ACC112 (cell line): ENCODE results near the gene INHBC.
A peak's percentile ranks its signal among the peaks of the same experiment; 100 is the strongest.

Experiments
- H2AFZ ChIP-seq: fragments of 200-600 bp; sonication (generic); one replicate; pipeline ENCODE4 v1.6.0; 2017; ENCODE audit warnings: antibody characterized with exemption, low read length; ENCODE audit not compliant: unreplicated experiment
- H3K27ac ChIP-seq: fragments of 200-600 bp; sonication (generic); 2 replicates; pipeline ENCODE4 v1.5.1; 2014; ENCODE audit warnings: low read depth, mild to moderate bottlenecking, antibody characterized with exemption, low read length, moderate library complexity
- H3K27me3 ChIP-seq: fragments of 200-600 bp; sonication (generic); 2 replicates; pipeline ENCODE4 v1.6.1; 2014; ENCODE audit warnings: mild to moderate bottlenecking, antibody characterized with exemption, low read length, moderate library complexity, mixed read lengths; ENCODE audit not compliant: insufficient read depth
- H3K36me3 ChIP-seq: fragments of 200-600 bp; sonication (generic); 2 replicates; pipeline ENCODE4 v1.6.1; 2016; ENCODE audit warnings: mild to moderate bottlenecking, antibody characterized with exemption, low read length, moderate library complexity, mixed read lengths; ENCODE audit not compliant: insufficient read depth
- H3K4me1 ChIP-seq: fragments of 200-600 bp; sonication (generic); one replicate; pipeline ENCODE4 v1.6.1; 2016; ENCODE audit warnings: low read length, mixed read lengths; ENCODE audit not compliant: insufficient read depth, unreplicated experiment, control insufficient read depth
- H3K4me3 ChIP-seq: fragments of 200-600 bp; sonication (generic); 2 replicates; pipeline ENCODE4 v1.5.1; 2014; ENCODE audit warnings: mild to moderate bottlenecking, low read depth, low read length
- H3K79me2 ChIP-seq: fragments of 200-600 bp; sonication (generic); one replicate; pipeline ENCODE4 v1.6.0; 2016; ENCODE audit warnings: low read length; ENCODE audit not compliant: control insufficient read depth, unreplicated experiment, insufficient read depth

The INHBC gene

DNA sequence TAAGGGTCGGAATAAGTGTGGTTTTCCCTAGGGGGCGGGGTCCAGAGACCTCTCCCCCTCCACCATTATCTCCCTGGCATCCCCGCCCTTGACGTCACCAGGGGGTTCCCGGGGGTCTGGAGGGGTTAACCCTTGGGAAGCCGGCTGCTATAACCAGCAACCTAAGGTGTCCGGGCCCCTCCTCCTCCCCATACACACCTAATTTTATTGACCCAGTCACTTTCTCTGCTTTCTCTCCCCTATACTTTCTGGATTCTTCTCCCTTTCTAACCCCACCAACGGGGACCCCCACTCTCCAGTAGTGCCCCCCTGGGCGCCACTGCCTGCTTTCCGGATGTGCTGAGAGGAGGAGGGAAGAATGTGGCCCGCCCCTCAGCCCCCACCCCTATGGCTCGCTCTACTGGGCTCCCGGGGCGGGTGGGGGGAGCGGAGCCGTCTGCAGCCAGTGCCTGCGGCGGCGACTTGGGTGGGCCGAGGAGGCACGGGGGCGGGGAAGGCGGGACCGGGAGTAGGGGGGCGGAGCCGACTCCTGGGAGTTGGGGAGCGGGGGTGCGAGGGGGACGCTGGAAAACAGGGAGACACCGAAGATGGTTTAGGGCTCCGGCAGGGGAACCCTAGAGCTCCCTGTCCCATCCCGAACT, 26.8 kb downstream of the INHBC start:
- Histone ChIP-seq H3K4me1 (peaks cover 22% of the 10 kb centered on the region), H3K27me3 (peaks cover 17% of the 10 kb centered on the region)

GRCh38 chr12:57461917-57462250, 27.3 kb downstream of the INHBC start:
- H3K27me3 ChIP-seq, result peaks cover 18% of the 10 kb centered on the region
- H3K4me3 ChIP-seq, result peak overlapping the region; percentile 80
- peak overlapping the region; percentile 70 for H2AFZ ChIP-seq
- H3K36me3 ChIP-seq, result no peaks in the 10 kb centered on the region
- no peak overlapping the region for H3K27ac ChIP-seq
- H3K79me2 ChIP-seq, result no peaks in the 10 kb centered on the region
- H3K4me1 ChIP-seq, result peaks cover 22% of the 10 kb centered on the region

More for the DNA sequence above, 26.8 kb downstream of the INHBC start:
- Histone ChIP-seq H3K4me3 (peak overlapping the region; percentile 80), H2AFZ (peak overlapping the region; percentile 70), H3K79me2 (no peaks in the 10 kb centered on the region), H3K27ac (no peak overlapping the region), H3K36me3 (no peaks in the 10 kb centered on the region)

DNA sequence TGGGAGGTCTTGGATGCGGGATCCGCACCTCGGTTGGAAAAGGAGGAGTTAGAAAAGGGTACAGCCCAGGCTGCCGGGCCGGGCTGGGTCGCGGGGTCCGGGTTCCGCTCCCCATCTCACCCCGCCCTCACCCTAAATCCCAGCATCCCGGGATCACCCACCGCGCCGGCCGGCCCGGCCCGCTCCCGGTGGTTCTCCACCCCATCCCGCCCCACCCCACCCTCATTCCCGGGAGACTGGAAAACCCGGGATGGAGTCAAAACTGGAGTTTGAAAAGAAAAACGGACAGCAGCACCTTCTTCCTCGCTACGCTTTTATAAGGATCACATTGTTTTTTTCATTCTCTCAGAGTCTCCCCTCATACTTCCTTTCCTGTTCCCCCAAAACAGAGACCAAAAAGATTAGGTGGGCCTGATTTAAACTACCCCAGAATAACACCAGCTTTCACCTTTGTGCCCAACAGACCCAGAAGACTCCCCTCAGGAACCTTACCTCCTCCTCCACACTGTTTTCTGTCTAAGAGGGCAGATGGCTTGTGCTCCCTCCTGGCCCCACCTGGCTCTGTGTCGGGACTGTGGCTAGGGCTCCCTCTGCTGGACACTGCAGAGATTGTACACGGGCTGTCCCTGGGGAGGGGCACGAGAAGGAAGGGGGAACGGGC, 27.8 kb downstream of the INHBC start:
- peak overlapping the region; percentile 85 for H2AFZ ChIP-seq
- peaks cover 22% of the 10 kb centered on the region for H3K4me1 ChIP-seq
- peaks cover 23% of the 10 kb centered on the region for H3K27me3 ChIP-seq
- H3K4me3 ChIP-seq, result peak overlapping the region; percentile 80
- no peaks in the 10 kb centered on the region for H3K79me2 ChIP-seq
- no peaks in the 10 kb centered on the region for H3K36me3 ChIP-seq
- H3K27ac ChIP-seq, result no peak overlapping the region

DNA sequence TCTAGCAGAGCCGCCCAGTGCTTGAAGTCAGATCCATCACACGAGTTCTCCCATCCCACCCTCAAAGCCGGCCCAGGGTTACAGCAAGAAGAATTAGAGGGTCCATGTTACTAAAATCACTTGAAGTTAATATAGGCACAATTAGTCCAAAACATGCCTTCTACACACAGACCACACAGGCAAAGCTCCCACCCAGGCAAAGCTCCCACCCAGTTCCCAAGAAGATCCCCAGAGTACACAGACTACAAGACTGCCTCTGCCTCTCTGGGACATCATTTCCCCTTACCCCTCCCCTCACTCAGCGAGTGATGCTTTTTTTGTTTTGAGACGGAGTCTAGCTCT, 28.3 kb downstream of the INHBC start:
- peaks cover 28% of the 10 kb centered on the region for H3K27me3 ChIP-seq
- H3K27ac ChIP-seq, result no peak overlapping the region
- no peaks in the 10 kb centered on the region for H3K79me2 ChIP-seq
- no peaks in the 10 kb centered on the region for H3K36me3 ChIP-seq
- peak overlapping the region; percentile 80; the same call in 1 of the 2 replicates for H3K4me3 ChIP-seq
- H3K4me1 ChIP-seq, result peaks cover 19% of the 10 kb centered on the region
- no peak overlapping the region for H2AFZ ChIP-seq

DNA sequence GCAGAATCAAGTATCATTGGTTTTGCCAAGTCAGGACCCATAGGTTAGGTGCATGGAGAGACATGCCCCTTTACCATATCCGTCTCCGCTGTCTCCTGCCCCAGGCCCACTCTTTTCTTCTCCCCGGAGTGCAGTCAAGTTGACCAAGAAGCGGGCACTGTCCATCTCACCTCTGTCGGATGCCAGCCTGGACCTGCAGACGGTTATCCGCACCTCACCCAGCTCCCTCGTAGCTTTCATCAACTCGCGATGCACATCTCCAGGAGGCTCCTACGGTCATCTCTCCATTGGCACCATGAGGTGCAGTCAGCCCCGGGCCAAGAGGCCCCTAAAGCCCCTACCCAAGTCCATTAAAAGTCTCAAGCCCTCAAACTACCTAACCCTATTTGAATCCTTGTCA, 30.0 kb downstream of the INHBC start:
- H3K27me3 ChIP-seq, result peaks cover 44% of the 10 kb centered on the region
- no peaks in the 10 kb centered on the region for H3K79me2 ChIP-seq
- peaks cover 11% of the 10 kb centered on the region for H3K4me1 ChIP-seq
- no peak overlapping the region for H3K4me3 ChIP-seq
- H3K27ac ChIP-seq, result no peak overlapping the region
- no peak overlapping the region for H2AFZ ChIP-seq
- no peaks in the 10 kb centered on the region for H3K36me3 ChIP-seq

DNA sequence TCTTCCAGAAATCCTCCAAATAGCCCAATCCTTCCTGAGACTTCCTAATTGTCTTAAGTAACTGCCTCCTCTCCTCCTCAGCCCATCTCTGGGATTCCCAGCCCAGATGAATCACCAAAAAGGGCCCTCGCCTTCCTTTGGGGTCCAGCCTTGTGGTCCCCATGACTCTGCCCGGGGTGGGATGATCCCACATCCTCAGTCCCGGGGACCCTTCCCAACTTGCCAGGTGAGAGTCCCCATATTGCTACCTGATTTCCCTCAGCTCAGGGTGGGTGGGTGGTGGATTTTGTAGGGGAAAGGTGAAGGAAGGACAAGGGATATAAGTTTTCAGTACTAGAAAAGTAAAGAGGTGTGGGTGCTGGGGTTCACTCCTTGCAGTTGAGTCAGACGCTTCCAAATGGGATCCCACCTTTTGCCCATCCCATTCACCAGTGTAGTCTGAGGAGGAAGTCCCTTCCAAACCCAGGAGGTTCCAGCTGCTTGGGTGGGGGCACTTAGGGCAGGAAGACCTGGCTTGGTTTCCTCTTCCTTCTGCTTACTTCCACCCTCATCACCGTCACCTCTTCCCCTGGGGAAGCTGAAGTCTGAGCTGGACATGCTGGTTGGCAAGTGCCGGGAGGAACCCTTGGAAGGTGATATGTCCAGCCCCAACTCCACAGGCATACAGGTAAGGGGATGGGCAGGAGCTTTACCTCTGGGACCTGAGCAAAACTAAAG, 30.6 kb downstream of the INHBC start:
- peaks cover 11% of the 10 kb centered on the region for H3K4me1 ChIP-seq

DNA sequence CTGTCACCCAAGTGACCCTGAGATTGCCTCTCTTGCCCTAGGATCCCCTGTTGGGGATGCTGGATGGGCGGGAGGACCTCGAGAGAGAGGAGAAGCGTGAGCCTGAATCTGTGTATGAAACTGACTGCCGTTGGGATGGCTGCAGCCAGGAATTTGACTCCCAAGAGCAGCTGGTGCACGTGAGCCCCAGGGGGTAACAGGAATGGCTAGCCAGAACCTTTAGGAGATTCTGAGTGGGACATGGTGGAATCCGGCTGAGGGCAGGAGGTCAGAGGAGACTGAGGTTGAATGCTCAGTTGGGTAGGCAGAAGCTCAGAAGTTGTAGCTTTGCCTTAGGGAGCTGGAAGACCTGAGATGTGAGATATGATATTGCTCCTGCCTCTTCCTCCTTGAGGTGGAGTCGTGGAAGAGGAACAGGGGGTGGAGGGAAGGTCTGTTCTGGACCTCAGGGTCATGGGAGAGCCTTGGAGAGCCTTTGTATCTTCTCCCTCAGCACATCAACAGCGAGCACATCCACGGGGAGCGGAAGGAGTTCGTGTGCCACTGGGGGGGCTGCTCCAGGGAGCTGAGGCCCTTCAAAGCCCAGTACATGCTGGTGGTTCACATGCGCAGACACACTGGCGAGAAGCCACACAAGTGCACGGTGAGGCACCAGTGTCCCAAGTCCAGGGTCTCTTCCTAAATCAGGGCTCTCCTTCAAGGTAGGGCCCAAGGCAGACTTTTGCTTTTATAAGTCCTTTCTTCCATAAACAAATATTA, 31.3 kb downstream of the INHBC start:
- Histone ChIP-seq H3K36me3 (no peaks in the 10 kb centered on the region), H3K27ac (no peak overlapping the region), H3K27me3 (peaks cover 55% of the 10 kb centered on the region), H3K4me1 (peaks cover 3% of the 10 kb centered on the region), H3K79me2 (no peaks in the 10 kb centered on the region), H3K4me3 (no peak overlapping the region), H2AFZ (no peak overlapping the region)

More for the DNA sequence above, 30.6 kb downstream of the INHBC start:
- Histone ChIP-seq H3K36me3 (no peaks in the 10 kb centered on the region), H3K27ac (no peak overlapping the region), H3K79me2 (no peaks in the 10 kb centered on the region), H3K4me3 (no peak overlapping the region), H2AFZ (no peak overlapping the region), H3K27me3 (peaks cover 50% of the 10 kb centered on the region)

DNA sequence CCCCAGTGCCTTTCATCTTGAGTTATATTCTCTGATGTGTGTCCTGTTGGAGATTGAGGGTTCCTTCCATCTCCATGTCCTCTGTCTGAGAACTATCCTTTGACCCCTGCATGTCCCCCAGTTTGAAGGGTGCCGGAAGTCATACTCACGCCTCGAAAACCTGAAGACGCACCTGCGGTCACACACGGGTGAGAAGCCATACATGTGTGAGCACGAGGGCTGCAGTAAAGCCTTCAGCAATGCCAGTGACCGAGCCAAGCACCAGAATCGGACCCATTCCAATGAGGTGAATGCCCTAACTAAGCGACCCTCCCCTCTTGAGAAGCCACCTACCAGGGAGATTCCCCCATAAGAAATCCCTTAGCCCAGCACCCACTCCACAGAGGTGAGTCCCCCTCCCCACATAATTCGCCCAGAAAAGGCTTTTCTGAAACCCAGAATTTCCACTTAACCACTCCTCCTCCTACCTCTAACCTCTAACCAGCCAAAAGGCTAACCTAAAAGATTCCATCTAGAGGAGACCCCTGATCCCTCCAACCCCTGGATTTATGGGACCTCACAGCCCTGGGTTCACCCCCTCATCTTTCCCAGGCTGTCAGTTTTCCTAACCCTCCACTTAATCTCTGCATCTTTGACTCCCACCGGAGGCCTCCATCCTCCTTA, 32.8 kb downstream of the INHBC start:
- Histone ChIP-seq H3K4me3 (no peak overlapping the region), H2AFZ (no peak overlapping the region), H3K36me3 (no peaks in the 10 kb centered on the region), H3K27me3 (peaks cover 62% of the 10 kb centered on the region), H3K4me1 (no peaks in the 10 kb centered on the region), H3K27ac (no peak overlapping the region), H3K79me2 (no peaks in the 10 kb centered on the region)

DNA sequence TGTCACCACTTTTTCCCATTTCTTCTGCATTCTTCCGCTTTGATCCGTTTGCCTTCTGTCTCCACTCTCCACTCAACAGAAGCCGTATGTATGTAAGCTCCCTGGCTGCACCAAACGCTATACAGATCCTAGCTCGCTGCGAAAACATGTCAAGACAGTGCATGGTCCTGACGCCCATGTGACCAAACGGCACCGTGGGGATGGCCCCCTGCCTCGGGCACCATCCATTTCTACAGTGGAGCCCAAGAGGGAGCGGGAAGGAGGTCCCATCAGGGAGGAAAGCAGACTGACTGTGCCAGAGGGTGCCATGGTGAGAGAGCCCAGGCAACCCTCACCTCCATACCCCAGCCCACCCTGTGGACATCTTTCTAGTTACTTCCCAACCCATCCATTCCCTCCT, 33.3 kb downstream of the INHBC start:
- Histone ChIP-seq H3K4me1 (no peaks in the 10 kb centered on the region), H3K36me3 (no peaks in the 10 kb centered on the region), H2AFZ (no peak overlapping the region), H3K27me3 (peaks cover 67% of the 10 kb centered on the region), H3K27ac (no peak overlapping the region), H3K79me2 (no peaks in the 10 kb centered on the region), H3K4me3 (no peak overlapping the region)
